DND-41 (cell line): Measurements from ENCODE around the gene KLLN.

Experiments used
- EZH2 ChIP-seq: IDR thresholded peaks from 3 replicates; pipeline ENCODE4 v1.6.1; 2012; ENCODE audit warnings: borderline replicate concordance, low read depth, mild to moderate bottlenecking, moderate library complexity, low read length, inconsistent platforms; ENCODE audit not compliant: severe bottlenecking
- TF ChIP-seq, protein P1 (sequence below): IDR thresholded peaks from 2 replicates; pipeline ENCODE4 v1.5.1; 2012; ENCODE audit warnings: borderline replicate concordance, low read length, moderate library complexity, mild to moderate bottlenecking; ENCODE audit not compliant: poor library complexity, severe bottlenecking; ENCODE audit errors: extremely low read depth

DNA sequence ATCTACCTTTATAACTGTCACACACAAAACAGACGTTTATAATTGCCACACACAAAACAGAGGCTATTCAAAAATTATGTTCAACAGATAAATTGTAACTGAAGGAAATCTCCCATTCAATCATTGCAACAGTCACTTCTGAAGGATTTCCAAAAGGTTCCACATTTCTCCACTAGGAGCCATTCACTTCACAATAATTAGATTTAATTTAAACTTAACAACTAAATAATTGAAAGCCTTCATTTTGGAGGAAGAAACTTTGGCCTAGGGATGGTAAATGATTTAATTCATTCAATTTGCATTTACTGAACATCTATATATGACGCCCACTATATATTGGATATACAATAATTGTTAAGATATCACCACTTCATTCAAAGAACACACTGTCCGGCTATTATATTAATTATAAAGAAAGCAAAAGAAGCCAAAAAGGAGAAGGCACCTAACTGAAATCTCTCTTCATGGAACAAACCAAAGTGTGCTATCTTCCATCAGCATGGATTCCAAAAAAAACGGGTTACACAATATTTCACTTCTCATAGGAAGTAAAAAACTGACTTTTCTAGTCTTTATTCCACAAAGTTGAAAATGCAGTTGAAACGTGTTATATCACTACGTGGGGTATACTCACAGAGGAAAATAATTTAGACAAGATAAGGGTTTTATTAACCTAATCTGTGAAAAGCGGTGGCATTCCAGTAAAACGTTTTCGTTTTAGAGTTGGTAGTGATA lies 47.0 kb downstream of the KLLN start:
- TF ChIP-seq, protein P1, sequence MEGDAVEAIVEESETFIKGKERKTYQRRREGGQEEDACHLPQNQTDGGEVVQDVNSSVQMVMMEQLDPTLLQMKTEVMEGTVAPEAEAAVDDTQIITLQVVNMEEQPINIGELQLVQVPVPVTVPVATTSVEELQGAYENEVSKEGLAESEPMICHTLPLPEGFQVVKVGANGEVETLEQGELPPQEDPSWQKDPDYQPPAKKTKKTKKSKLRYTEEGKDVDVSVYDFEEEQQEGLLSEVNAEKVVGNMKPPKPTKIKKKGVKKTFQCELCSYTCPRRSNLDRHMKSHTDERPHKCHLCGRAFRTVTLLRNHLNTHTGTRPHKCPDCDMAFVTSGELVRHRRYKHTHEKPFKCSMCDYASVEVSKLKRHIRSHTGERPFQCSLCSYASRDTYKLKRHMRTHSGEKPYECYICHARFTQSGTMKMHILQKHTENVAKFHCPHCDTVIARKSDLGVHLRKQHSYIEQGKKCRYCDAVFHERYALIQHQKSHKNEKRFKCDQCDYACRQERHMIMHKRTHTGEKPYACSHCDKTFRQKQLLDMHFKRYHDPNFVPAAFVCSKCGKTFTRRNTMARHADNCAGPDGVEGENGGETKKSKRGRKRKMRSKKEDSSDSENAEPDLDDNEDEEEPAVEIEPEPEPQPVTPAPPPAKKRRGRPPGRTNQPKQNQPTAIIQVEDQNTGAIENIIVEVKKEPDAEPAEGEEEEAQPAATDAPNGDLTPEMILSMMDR, result no peak
- no peak for TF ChIP-seq EZH2
